Measurements from ENCODE around the gene IGSF3.
"Not testable (repeated sequence)": the region's sequence is repeated elsewhere in the genome, so short reads cannot be mapped to it uniquely, and the experiment has no call there.

Gene IGSF3

GRCh38 chr1:116571215-116571919, 96.2 kb downstream of the IGSF3 start:
- DNase-seq: no peak

GRCh38 chr1:116570358-116571214, 96.9 kb downstream of the IGSF3 start, which contains the start of gene CD58:
CD58 (minus strand) TSS chr1:116571026; CDS start chr1:116570972, 54 bp downstream.
- peak; percentile 74 for DNase-seq

GRCh38 chr1:116569776-116570357, 97.7 kb downstream of the IGSF3 start:
- DNase-seq: no peak

DNA sequence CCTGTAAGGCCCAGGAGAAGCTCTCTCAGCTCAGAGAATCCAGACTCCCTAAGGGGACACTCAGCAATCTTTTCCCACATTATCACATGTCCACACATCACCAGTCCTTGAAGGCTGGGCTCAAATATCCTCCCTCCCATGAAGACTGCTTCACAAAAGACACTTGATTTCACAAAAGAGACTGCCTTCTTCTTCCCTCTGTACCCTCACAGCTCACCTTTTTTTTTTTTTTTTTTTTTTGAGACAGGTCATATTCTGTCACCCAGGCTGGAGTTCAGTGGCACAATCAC, 98.2 kb downstream of the IGSF3 start:
- no peak for DNase-seq

- no peak for DNase-seq
Observed at GRCh38 chr1:116568662-116569380, 98.7 kb downstream of the IGSF3 start.

GRCh38 chr1:116567790-116568661, 99.5 kb downstream of the IGSF3 start:
- DNase-seq: no peak

GRCh38 chr1:116565222-116565621, 102.3 kb downstream of the IGSF3 start:
- no peak for DNase-seq

GRCh38 chr1:116564426-116564825, 103.1 kb downstream of the IGSF3 start:
- no peak for DNase-seq

DNA sequence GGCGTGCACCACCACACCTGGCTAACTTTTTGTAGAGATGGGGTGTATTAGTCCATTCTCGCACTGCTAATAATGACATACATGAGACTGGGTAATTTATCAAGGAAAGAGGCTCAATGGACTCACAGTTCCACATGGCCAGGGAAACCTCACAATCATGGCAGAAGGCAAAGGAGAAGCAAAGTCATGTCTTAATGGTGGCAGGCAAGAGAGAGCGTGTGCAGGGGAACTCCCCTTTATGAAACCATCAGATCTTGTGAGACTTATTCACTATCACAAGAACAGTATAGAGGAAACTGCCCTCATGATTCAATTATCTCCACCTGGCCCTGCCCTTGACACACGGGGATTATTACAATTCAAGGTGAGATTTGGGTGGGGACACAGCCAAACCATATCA, 105.1 kb downstream of the IGSF3 start:
- DNase-seq: not testable (repeated sequence)

GRCh38 chr1:116561563-116561962, 106.0 kb downstream of the IGSF3 start:
- DNase-seq: no peak

GRCh38 chr1:116560704-116561490, 106.6 kb downstream of the IGSF3 start:
- no peak for DNase-seq

- no peak for DNase-seq
Observed at GRCh38 chr1:116559304-116559761, 108.2 kb downstream of the IGSF3 start.

- DNase-seq: no peak
Observed at GRCh38 chr1:116558571-116558970, 109.0 kb downstream of the IGSF3 start.

GRCh38 chr1:116558140-116558549, 109.4 kb downstream of the IGSF3 start:
- DNase-seq: no peak

- DNase-seq: no peak
Observed at GRCh38 chr1:116557323-116557878, 110.1 kb downstream of the IGSF3 start.

DNA sequence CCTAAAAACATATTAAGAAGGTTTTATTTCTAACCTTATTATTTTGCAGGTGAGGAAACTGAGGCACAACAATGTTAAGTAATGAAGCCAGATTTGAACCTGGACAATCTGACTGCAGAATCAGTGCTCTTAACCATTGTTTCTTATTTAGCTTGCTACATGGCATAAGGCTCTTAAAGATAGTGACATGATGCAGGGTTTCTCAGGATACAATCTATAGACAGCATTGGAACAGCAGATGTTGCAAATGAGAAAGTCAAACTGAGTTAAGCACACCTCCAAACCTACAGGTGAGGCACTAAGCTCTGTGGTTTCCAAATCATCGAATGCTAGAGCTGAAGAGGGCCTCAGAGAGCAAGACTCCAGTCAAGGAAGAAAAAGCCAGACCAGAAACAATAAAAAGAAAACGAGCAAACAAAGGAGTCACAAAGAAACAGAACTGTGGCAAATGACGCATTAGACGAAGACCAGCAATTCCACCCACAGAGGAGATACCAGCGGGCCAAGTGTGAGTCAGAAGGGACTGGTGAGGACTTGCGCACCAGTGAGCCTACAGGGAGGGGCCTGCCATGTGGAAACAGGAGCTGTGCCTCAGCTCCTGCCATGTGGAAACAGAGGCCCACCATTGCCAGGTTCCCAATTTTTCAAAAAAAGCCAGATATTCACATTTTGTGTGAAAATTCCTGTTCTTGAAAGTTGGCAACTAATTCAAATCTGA, 111.1 kb downstream of the IGSF3 start:
- no peak for DNase-seq

GRCh38 chr1:116554924-116555323, 112.6 kb downstream of the IGSF3 start:
- no peak for DNase-seq

DNA sequence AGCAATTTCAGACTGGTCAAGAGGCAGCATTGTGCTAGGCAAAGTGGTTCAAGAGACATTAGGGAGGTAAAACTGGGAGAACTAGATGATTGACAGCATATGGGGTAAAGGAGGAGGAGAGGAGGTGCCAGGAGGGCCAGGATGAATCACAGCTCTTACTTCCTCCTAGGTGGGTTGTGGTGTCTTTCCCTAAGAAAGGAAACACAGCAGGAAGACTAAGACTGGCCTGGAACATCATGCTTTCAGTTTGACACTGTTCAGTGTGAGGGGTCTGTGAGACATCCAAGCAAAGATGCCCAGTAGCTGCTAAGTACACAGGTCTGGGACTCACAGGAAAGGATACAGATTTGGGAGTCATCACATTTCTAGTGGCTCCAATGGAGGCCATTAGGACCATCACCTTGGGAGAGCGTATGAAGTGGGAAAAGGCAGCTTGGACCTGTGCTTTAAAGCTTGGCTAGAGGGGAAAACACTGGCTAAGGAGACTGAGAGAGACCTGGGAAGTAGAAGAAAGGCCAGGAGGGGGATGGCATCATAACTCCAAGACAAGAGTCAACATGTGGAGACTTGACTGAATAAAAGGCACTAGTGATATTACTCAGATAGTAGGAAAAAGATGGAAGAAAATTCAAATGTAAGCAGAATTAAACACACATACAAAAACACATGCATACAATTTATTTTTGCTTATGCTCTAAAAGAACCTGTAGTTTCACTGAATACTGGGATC, 114.0 kb downstream of the IGSF3 start:
- DNase-seq: no peak

DNA sequence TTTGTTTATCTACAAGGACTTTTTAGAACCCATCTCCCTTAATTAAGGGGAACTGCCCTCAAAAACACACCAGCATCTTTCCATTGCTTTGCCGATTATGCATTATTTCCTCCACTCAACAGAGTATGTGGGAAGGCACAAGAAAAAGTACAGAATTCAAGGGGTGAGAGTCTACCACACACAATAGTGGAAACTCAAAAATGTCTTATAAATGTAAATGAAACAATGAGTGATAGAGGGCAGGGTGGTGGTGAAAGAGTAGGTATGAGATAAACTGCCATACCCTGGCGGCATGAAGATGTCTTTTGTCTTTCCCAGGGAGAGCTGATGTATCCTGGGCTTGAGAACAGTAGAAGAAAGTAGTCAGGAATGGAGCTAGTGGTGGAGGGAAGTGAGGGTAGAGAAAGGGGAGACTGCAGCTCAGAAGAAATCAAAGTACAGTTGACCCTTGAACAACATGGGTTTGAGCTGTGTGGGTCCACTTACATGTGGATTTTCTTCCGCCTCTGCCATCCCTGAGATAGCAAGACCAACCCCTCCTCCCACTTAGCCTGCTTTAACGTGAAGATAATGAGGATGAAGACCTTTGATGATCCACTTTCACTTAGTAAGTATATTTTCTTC, 121.1 kb downstream of the IGSF3 start:
- DNase-seq: no peak
